Peyer's patch (tissue), 4 donors: ENCODE data around the gene SELE. TPM values are rescaled to one million over a fixed set of nuclear protein-coding genes. Genes with fewer than 3 reads are reported as not detected.
"Not testable (repeated sequence)": the region's sequence is repeated elsewhere in the genome, so short reads cannot be mapped to it uniquely, and the experiment has no call there.

Experiments
- DNase-seq, 3 donors: peaks; one replicate each; pipeline ENCODE4 v3.0.0-alpha.2; 2017 to 2019
- H3K27ac ChIP-seq, 4 donors: fragments of 200-600 bp; sonication (generic); one replicate each; pipeline ENCODE4 v1.5.1; 2016 to 2019
- H3K27me3 ChIP-seq, 2 donors: fragments of 200-600 bp; sonication (generic); one replicate each; pipeline ENCODE4 v1.5.1; 2019
- H3K36me3 ChIP-seq, 3 donors: fragments of 200-600 bp; sonication (generic); one replicate each; pipeline ENCODE4 v1.5.1; 2016 to 2019
- H3K4me1 ChIP-seq, 4 donors: fragments of 200-600 bp; sonication (generic); one replicate each; pipeline ENCODE4 v1.5.1; 2016 to 2019
- H3K4me3 ChIP-seq, 4 donors: fragments of 200-600 bp; sonication (generic); 1 replicate in 3 of 4; 2 replicates in 1 of 4; pipeline ENCODE4 v1.5.1; 2016 to 2019; ENCODE audit warnings: mild to moderate bottlenecking in 1 of 4
- H3K9me3 ChIP-seq, 4 donors: fragments of 200-600 bp; sonication (generic); one replicate each; pipeline ENCODE4 v1.5.1; 2016 to 2019; ENCODE audit warnings: mild to moderate bottlenecking in 1 of 4
- CTCF ChIP-seq, 6 experiments: fragments of 450-650 bp in 4 of 6; fragments of 200-600 bp in 2 of 6; sonication (generic) in 1 of 6; IDR thresholded peaks; one replicate each; pipeline ENCODE4 v1.5.1; 2017 to 2019; ENCODE audit warnings: antibody characterized with exemption in 6 of 6, mild to moderate bottlenecking in 3 of 6, moderate library complexity in 1 of 6
- POLR2A ChIP-seq, 2 donors: fragments of 450-650 bp; IDR thresholded peaks; one replicate each; pipeline ENCODE4 v1.5.1; 2017; ENCODE audit warnings: antibody characterized with exemption in 2 of 2, mild to moderate bottlenecking in 2 of 2, moderate library complexity in 2 of 2
- total RNA-seq, 4 donors: library from RNA; depleted of rRNA; stranded (reverse); fragments of >200 nt; gene quantifications; one replicate each; pipeline ENCODE4 v1.1.0, GENCODE V29; 2016

SELE gene
- total RNA-seq, 4 donors from 2014 or later = 0.57 to 0.83 TPM; not detected in 2

GRCh38 chr1:169690489-169690888 is 43.4 kb downstream of the SELE start:
- H3K27ac ChIP-seq = no peak overlapping the region
- H3K4me1 ChIP-seq = peaks cover 0 to 3% (median 0%) of the 10 kb centered on the region in 4 donors
- no peak for DNase-seq
- H3K4me3 ChIP-seq = no peak overlapping the region
- no peaks in the 10 kb centered on the region for H3K36me3 ChIP-seq
- no peaks in the 10 kb centered on the region for H3K9me3 ChIP-seq
- no peaks in the 10 kb centered on the region for H3K27me3 ChIP-seq
- no peak for TF ChIP-seq POLR2A (IDR thresholded peaks at IDR 0.05)
- TF ChIP-seq CTCF (IDR thresholded peaks at IDR 0.05) = no peak

GRCh38 chr1:169689395-169689794 is 44.5 kb downstream of the SELE start:
- H3K4me3 ChIP-seq = no peak overlapping the region
- H3K4me1 ChIP-seq = peaks cover 0 to 3% (median 0%) of the 10 kb centered on the region in 4 donors
- H3K36me3 ChIP-seq = no peaks in the 10 kb centered on the region
- H3K9me3 ChIP-seq = no peaks in the 10 kb centered on the region
- TF ChIP-seq CTCF (IDR thresholded peaks at IDR 0.05) = no peak
- no peak for TF ChIP-seq POLR2A (IDR thresholded peaks at IDR 0.05)
- DNase-seq = no peak
- H3K27ac ChIP-seq = no peak overlapping the region
- no peaks in the 10 kb centered on the region for H3K27me3 ChIP-seq

GRCh38 chr1:169688377-169688776 is 45.5 kb downstream of the SELE start:
- H3K9me3 ChIP-seq, H3K36me3 ChIP-seq, H3K27ac ChIP-seq, H3K4me3 ChIP-seq, H3K27me3 ChIP-seq, DNase-seq, H3K4me1 ChIP-seq: not testable (repeated sequence)

GRCh38 chr1:169683661-169684060 is 50.2 kb downstream of the SELE start:
- DNase-seq = no peak
- H3K4me3 ChIP-seq = no peak overlapping the region
- peaks cover 0 to 3% (median 0%) of the 10 kb centered on the region in 4 donors for H3K4me1 ChIP-seq
- no peaks in the 10 kb centered on the region for H3K27me3 ChIP-seq
- H3K9me3 ChIP-seq = no peaks in the 10 kb centered on the region
- TF ChIP-seq POLR2A (IDR thresholded peaks at IDR 0.05) = no peak
- TF ChIP-seq CTCF (IDR thresholded peaks at IDR 0.05) = no peak
- peak overlapping the region in 1 of 4 donors; percentile 13 for H3K27ac ChIP-seq
- no peaks in the 10 kb centered on the region for H3K36me3 ChIP-seq

- not testable (repeated sequence) for H3K9me3 ChIP-seq, H3K36me3 ChIP-seq
Measured at GRCh38 chr1:169683168-169683567, 50.7 kb downstream of the SELE start.

GRCh38 chr1:169682071-169682470 is 51.8 kb downstream of the SELE start:
- H3K36me3 ChIP-seq = no peaks in the 10 kb centered on the region
- TF ChIP-seq CTCF (IDR thresholded peaks at IDR 0.05) = no peak
- TF ChIP-seq POLR2A (IDR thresholded peaks at IDR 0.05) = no peak
- no peaks in the 10 kb centered on the region for H3K27me3 ChIP-seq
- no peak overlapping the region for H3K4me3 ChIP-seq
- H3K27ac ChIP-seq = peak overlapping the region in 2 of 4 donors; percentile 8 to 48
- H3K4me1 ChIP-seq = peaks cover 0 to 3% (median 0%) of the 10 kb centered on the region in 4 donors
- H3K9me3 ChIP-seq = no peaks in the 10 kb centered on the region
- no peak for DNase-seq

More at GRCh38 chr1:169683168-169683567, 50.7 kb downstream of the SELE start:
- H3K4me3 ChIP-seq, H3K4me1 ChIP-seq, H3K27me3 ChIP-seq, DNase-seq: not testable (repeated sequence)
- H3K27ac ChIP-seq = peak overlapping the region in 1 of 4 donors; percentile 48

GRCh38 chr1:169681140-169681539 is 52.7 kb downstream of the SELE start:
- H3K4me3 ChIP-seq = no peak overlapping the region
- no peaks in the 10 kb centered on the region for H3K27me3 ChIP-seq
- TF ChIP-seq POLR2A (IDR thresholded peaks at IDR 0.05) (no peak), CTCF (IDR thresholded peaks at IDR 0.05) (no peak)
- H3K9me3 ChIP-seq = no peaks in the 10 kb centered on the region
- peak overlapping the region in 2 of 4 donors; percentile 8 to 65 for H3K27ac ChIP-seq
- H3K36me3 ChIP-seq = no peaks in the 10 kb centered on the region
- no peak for DNase-seq
- H3K4me1 ChIP-seq = peaks cover 0 to 3% (median 0%) of the 10 kb centered on the region in 4 donors
